Measurements from ENCODE around the gene BFSP2.

BFSP2 gene

GRCh38 chr3:133400006-133400515 lies at the start of gene BFSP2:
BFSP2 (plus strand) TSS chr3:133400056; CDS start chr3:133400084, 28 bp downstream.
- DNase-seq = no peak

GRCh38 chr3:133354721-133355120 lies 45.1 kb upstream of the BFSP2 start:
- DNase-seq = no peak

GRCh38 chr3:133360476-133360875 lies 39.4 kb upstream of the BFSP2 start:
- no peak for DNase-seq

GRCh38 chr3:133361011-133361410 lies 38.8 kb upstream of the BFSP2 start:
- DNase-seq = no peak

GRCh38 chr3:133361435-133361834 lies 38.4 kb upstream of the BFSP2 start:
- no peak for DNase-seq

- DNase-seq = no peak
These were observed 37.3 kb upstream of the BFSP2 start for GRCh38 chr3:133362539-133362938.

- no peak for DNase-seq
These were observed 35.2 kb upstream of the BFSP2 start for GRCh38 chr3:133364704-133365103.

- DNase-seq = no peak
These were observed 32.9 kb upstream of the BFSP2 start for GRCh38 chr3:133366921-133367320.

- DNase-seq = no peak
These were observed 32.5 kb upstream of the BFSP2 start for GRCh38 chr3:133367403-133367802.

GRCh38 chr3:133367956-133368355 lies 31.9 kb upstream of the BFSP2 start:
- no peak for DNase-seq

- DNase-seq = no peak
These were observed 31.3 kb upstream of the BFSP2 start for GRCh38 chr3:133368371-133369067.

GRCh38 chr3:133369068-133369440 lies 30.8 kb upstream of the BFSP2 start:
- DNase-seq = no peak

GRCh38 chr3:133371181-133371580 lies 28.7 kb upstream of the BFSP2 start:
- DNase-seq = no peak

GRCh38 chr3:133371676-133372075 lies 28.2 kb upstream of the BFSP2 start:
- DNase-seq = no peak

GRCh38 chr3:133374708-133375402 lies 25.0 kb upstream of the BFSP2 start:
- no peak for DNase-seq

- DNase-seq = no peak
These were observed 24.5 kb upstream of the BFSP2 start for GRCh38 chr3:133375403-133375745.

- DNase-seq = no peak
These were observed 23.0 kb upstream of the BFSP2 start for GRCh38 chr3:133376810-133377209.

- no peak for DNase-seq
These were observed 22.5 kb upstream of the BFSP2 start for GRCh38 chr3:133377396-133377795.

- no peak for DNase-seq
These were observed 19.9 kb upstream of the BFSP2 start for GRCh38 chr3:133379926-133380325.

GRCh38 chr3:133380481-133381225 lies 19.2 kb upstream of the BFSP2 start:
- DNase-seq = no peak

- DNase-seq = no peak
These were observed 18.3 kb upstream of the BFSP2 start for GRCh38 chr3:133381346-133382109.

GRCh38 chr3:133383175-133383574 lies 16.7 kb upstream of the BFSP2 start:
- no peak for DNase-seq

- no peak for DNase-seq
These were observed 16.1 kb upstream of the BFSP2 start for GRCh38 chr3:133383741-133384140.
